ENCODE data around the gene BTD. TPM values are rescaled to one million over a fixed set of nuclear protein-coding genes. Genes with fewer than 3 reads are reported as not detected.

The BTD gene
- total RNA-seq, 1 donor from 2014 or later: 16.2 TPM

DNA sequence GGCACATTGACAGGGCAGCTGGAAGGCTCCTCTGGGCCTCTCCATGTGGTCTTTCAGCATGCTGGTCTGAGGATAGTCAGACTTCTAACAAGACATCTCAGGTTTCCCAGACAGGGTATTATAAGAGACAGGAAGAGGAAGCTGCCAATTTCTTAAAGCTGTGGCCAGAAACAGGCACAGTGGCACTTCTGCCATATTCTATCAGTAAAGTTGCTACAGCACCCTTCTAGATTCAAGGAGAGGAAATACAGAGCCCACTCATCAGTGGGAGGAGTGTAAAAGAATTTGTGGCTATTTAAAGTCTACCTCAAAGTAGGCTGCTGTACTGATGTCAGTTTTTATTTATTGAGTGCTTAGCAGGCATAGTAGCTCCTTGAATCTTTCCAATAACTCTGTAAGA is 55.5 kb downstream of the BTD start:
- H3K9ac ChIP-seq (ENCODE audit: low read length): no peak overlapping the region
- no peak overlapping the region for H3K4me2 ChIP-seq (ENCODE audit: low read length)
- Mint-ChIP-seq H3K4me3 (ENCODE audit: unreplicated experiment) (no peak overlapping the region), H3K27me3 (ENCODE audit: low read depth, unreplicated experiment) (no peaks in the 10 kb centered on the region), H3K4me1 (ENCODE audit: low read depth, unreplicated experiment) (peaks cover 11% of the 10 kb centered on the region), H3K36me3 (ENCODE audit: low read depth, unreplicated experiment) (peaks cover 15% of the 10 kb centered on the region), H3K27ac (ENCODE audit: unreplicated experiment) (no peak overlapping the region), H3K9me3 (ENCODE audit: unreplicated experiment) (peaks cover 18% of the 10 kb centered on the region)
- H4K20me1 ChIP-seq (ENCODE audit: insufficient read depth, low read length): no peaks in the 10 kb centered on the region
- no peak for DNase-seq (ENCODE audit: low read depth)
- H3K79me2 ChIP-seq (ENCODE audit: insufficient read depth, low read length): no peaks in the 10 kb centered on the region
- FAIRE-seq: no peak
- H3K27ac ChIP-seq (ENCODE audit: low read depth, low read length): no peak overlapping the region
- no peak overlapping the region for H2AFZ ChIP-seq (ENCODE audit: low read depth, low read length)
- H3K27me3 ChIP-seq (ENCODE audit: insufficient read depth, low read length): no peaks in the 10 kb centered on the region
- H3K4me1 ChIP-seq (ENCODE audit: insufficient read depth, low read length): no peaks in the 10 kb centered on the region
- H3K9me3 ChIP-seq (ENCODE audit: insufficient read depth, low read depth, low read length): peaks cover 13% of the 10 kb centered on the region
- no peak for TF ChIP-seq EZH2 (IDR thresholded peaks at IDR 0.05; ENCODE audit: insufficient read depth, low read length)
- TF ChIP-seq, protein P1, sequence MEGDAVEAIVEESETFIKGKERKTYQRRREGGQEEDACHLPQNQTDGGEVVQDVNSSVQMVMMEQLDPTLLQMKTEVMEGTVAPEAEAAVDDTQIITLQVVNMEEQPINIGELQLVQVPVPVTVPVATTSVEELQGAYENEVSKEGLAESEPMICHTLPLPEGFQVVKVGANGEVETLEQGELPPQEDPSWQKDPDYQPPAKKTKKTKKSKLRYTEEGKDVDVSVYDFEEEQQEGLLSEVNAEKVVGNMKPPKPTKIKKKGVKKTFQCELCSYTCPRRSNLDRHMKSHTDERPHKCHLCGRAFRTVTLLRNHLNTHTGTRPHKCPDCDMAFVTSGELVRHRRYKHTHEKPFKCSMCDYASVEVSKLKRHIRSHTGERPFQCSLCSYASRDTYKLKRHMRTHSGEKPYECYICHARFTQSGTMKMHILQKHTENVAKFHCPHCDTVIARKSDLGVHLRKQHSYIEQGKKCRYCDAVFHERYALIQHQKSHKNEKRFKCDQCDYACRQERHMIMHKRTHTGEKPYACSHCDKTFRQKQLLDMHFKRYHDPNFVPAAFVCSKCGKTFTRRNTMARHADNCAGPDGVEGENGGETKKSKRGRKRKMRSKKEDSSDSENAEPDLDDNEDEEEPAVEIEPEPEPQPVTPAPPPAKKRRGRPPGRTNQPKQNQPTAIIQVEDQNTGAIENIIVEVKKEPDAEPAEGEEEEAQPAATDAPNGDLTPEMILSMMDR (IDR thresholded peaks at IDR 0.05; ENCODE audit: insufficient read depth, low read depth, low read length): no peak
- no peak overlapping the region for H3K4me3 ChIP-seq (ENCODE audit: insufficient read depth, low read depth, low read length)
- no peaks in the 10 kb centered on the region for H3K36me3 ChIP-seq (ENCODE audit: insufficient read depth, low read length)

DNA sequence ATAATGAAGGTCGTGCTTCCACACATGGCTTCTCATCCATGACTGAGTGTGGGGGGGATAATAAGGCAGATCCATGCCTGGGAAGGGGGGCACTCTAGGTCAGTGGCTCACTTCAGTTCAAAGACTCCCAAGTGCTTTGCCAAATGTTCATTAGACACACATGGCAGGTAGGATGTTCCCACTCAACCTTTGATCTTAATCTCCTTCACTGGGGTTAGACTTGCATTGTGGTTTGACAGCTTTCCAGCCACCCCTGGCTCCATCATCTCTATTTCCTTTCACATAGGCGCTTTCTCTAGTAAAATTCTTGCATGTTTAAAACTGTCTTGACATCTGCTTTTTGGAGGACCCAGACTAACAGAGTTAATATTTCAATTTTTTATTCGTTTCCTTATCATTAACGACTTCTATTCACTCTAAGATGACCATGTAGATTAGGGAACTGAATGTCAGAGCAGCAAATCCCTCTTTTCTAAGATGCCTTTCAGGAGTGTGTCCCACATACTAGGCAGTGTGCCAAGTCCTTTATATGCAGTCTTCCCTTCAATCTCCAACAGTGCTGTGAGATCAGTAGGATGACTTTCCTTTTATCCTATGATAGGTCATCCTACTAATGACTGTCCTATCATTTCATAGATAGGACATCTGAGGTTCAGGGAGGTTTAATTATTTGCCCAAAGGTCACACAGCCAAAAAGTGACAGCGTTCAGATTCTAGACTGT is 57.9 kb downstream of the BTD start:
- Mint-ChIP-seq H3K27ac (ENCODE audit: unreplicated experiment) (no peak overlapping the region), H3K9me3 (ENCODE audit: unreplicated experiment) (peaks cover 18% of the 10 kb centered on the region), H3K27me3 (ENCODE audit: low read depth, unreplicated experiment) (no peaks in the 10 kb centered on the region), H3K4me1 (ENCODE audit: low read depth, unreplicated experiment) (peaks cover 8% of the 10 kb centered on the region), H3K4me3 (ENCODE audit: unreplicated experiment) (no peak overlapping the region), H3K36me3 (ENCODE audit: low read depth, unreplicated experiment) (peaks cover 13% of the 10 kb centered on the region)
- H3K9me3 ChIP-seq (ENCODE audit: insufficient read depth, low read depth, low read length): peaks cover 13% of the 10 kb centered on the region
- H3K27ac ChIP-seq (ENCODE audit: low read depth, low read length): no peak overlapping the region
- H4K20me1 ChIP-seq (ENCODE audit: insufficient read depth, low read length): no peaks in the 10 kb centered on the region
- H3K4me3 ChIP-seq (ENCODE audit: insufficient read depth, low read depth, low read length): no peak overlapping the region
- no peak overlapping the region for H3K9ac ChIP-seq (ENCODE audit: low read length)
- H3K27me3 ChIP-seq (ENCODE audit: insufficient read depth, low read length): no peaks in the 10 kb centered on the region
- no peak overlapping the region for H2AFZ ChIP-seq (ENCODE audit: low read depth, low read length)
- H3K4me1 ChIP-seq (ENCODE audit: insufficient read depth, low read length): no peaks in the 10 kb centered on the region
- H3K36me3 ChIP-seq (ENCODE audit: insufficient read depth, low read length): no peaks in the 10 kb centered on the region
- no peaks in the 10 kb centered on the region for H3K79me2 ChIP-seq (ENCODE audit: insufficient read depth, low read length)
- FAIRE-seq (no peak), DNase-seq (ENCODE audit: low read depth) (peak; percentile 21)
- H3K4me2 ChIP-seq (ENCODE audit: low read length): no peak overlapping the region
- TF ChIP-seq, protein P1 (IDR thresholded peaks at IDR 0.05; ENCODE audit: insufficient read depth, low read depth, low read length): no peak
- TF ChIP-seq EZH2 (IDR thresholded peaks at IDR 0.05; ENCODE audit: insufficient read depth, low read length): no peak

All from astrocyte (in vitro differentiated cells and primary cell).